Measurements from ENCODE around the gene MTFR2. TPM values are rescaled to one million over a fixed set of nuclear protein-coding genes. Genes with fewer than 3 reads are reported as not detected.
A peak's percentile ranks its signal among the peaks of the same experiment; 100 is the strongest.
"Not testable (repeated sequence)": the region's sequence is repeated elsewhere in the genome, so short reads cannot be mapped to it uniquely, and the experiment has no call there.

Gene MTFR2
- total and polyA plus RNA-seq, 3 experiments from 2014 or later, result 0.69 to 21.7 (median 18.8) TPM

GRCh38 chr6:136235233-136235564, 14.9 kb downstream of the MTFR2 start:
- CTCF ChIA-PET, result interaction anchor here (1.9 kb wide), 1 partner anchor 9 kb away, joined by 7 read pairs; no protein-coding TSS in a partner anchor
- Mint-ChIP-seq H3K4me3 (no peak overlapping the region), H3K27me3 (no peaks in the 10 kb centered on the region), H3K9me3 (no peaks in the 10 kb centered on the region), H3K27ac (no peak overlapping the region), H3K36me3 (peaks cover 0 to 9% (median 2%) of the 10 kb centered on the region in 3 donors), H3K4me1 (peaks cover 0 to 9% (median 0%) of the 10 kb centered on the region in 3 donors)
- no peak overlapping the region for H3K4me3 ChIP-seq (ENCODE audit: low read length)
- DNase-seq, result no peak
- no peaks in the 10 kb centered on the region for H3K27me3 ChIP-seq (ENCODE audit: insufficient read depth, low read length, poor library complexity, severe bottlenecking)
- H3K27ac ChIP-seq (ENCODE audit: low read depth, low read length), result peak overlapping the region; percentile 16
- POLR2A ChIA-PET, result no interaction called here
- H3K36me3 ChIP-seq (ENCODE audit: insufficient read depth, low read length), result no peaks in the 10 kb centered on the region
- no peaks in the 10 kb centered on the region for H3K9me3 ChIP-seq (ENCODE audit: low read length)
- no peaks in the 10 kb centered on the region for H3K4me1 ChIP-seq (ENCODE audit: insufficient read depth, low read length)

DNA sequence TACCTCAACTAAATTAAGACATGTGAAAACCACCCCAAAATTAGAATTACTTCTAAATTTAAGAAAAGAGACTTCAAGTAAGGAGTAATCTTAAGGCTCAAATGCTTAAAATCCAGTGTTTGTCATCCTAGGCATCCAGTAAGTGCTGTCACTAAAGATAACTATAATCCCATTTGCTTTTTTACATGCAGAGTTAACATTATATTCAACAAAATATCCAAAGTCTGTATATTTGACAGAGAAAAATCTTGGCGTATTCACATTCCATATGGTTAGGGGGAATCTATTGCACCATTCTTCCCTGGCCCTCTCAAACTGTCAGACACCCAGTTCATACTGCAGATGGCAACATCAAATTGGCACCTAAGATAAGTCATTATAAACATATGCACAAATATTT, 17.4 kb downstream of the MTFR2 start:
- Histone ChIP-seq H3K36me3 (ENCODE audit: insufficient read depth, low read length) (no peaks in the 10 kb centered on the region), H3K27ac (ENCODE audit: low read depth, low read length) (no peak overlapping the region), H3K9me3 (ENCODE audit: low read length) (no peaks in the 10 kb centered on the region), H3K4me1 (ENCODE audit: insufficient read depth, low read length) (no peaks in the 10 kb centered on the region), H3K4me3 (ENCODE audit: low read length) (no peak overlapping the region), H3K27me3 (ENCODE audit: insufficient read depth, low read length, poor library complexity, severe bottlenecking) (no peaks in the 10 kb centered on the region)
- peaks cover 0 to 5% (median 0%) of the 10 kb centered on the region in 3 donors for H3K36me3 Mint-ChIP-seq
- no peaks in the 10 kb centered on the region for H3K27me3 Mint-ChIP-seq
- ChIA-PET POLR2A (no interaction called here), CTCF (no interaction called here)
- peak overlapping the region in 1 of 8 donors; percentile 56 for H3K27ac Mint-ChIP-seq
- peaks cover 0 to 9% (median 0%) of the 10 kb centered on the region in 3 donors for H3K4me1 Mint-ChIP-seq
- DNase-seq, result no peak
- H3K9me3 Mint-ChIP-seq, result no peaks in the 10 kb centered on the region
- H3K4me3 Mint-ChIP-seq, result no peak overlapping the region

DNA sequence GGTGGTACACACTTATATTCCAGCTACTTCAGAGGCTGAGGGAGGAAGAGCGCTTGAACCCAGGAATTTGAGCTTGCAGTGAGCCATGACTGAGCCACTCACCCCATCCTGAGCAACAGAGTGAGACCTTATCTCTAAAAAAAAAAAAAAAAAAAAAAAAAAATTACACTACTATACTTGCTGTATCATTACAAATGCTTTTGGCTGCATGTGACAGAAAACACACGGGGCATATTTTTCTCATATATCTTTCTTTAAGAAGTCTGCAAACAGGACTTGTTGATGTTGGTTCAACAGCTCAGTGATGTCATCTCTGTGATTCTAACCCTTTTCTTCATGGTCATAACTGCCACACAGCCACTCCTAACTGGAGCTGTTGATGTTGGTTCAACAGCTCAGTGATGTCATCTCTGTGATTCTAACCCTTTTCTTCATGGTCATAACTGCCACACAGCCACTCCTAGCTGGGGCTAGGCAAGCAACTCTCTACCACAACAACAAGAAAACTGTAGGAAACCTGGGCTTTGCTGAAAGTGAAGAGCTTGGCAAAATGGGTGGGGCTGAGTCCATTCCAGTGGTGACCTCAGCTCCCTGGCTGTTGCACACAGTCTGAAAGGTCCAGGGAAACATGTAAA, 19.8 kb downstream of the MTFR2 start:
- no peaks in the 10 kb centered on the region for H3K4me1 ChIP-seq (ENCODE audit: insufficient read depth, low read length)
- CTCF ChIA-PET, result no interaction called here
- POLR2A ChIA-PET, result no interaction called here
- no peaks in the 10 kb centered on the region for H3K9me3 ChIP-seq (ENCODE audit: low read length)
- H3K4me1 Mint-ChIP-seq, result peaks cover 8 to 10% (median 8%) of the 10 kb centered on the region in 3 donors
- DNase-seq, result no peak
- no peaks in the 10 kb centered on the region for H3K27me3 ChIP-seq (ENCODE audit: insufficient read depth, low read length, poor library complexity, severe bottlenecking)
- H3K27ac Mint-ChIP-seq, result no peak overlapping the region
- H3K9me3 Mint-ChIP-seq, result no peaks in the 10 kb centered on the region
- H3K36me3 Mint-ChIP-seq, result peaks cover 0 to 2% (median 0%) of the 10 kb centered on the region in 3 donors
- no peaks in the 10 kb centered on the region for H3K36me3 ChIP-seq (ENCODE audit: insufficient read depth, low read length)
- no peak overlapping the region for H3K4me3 ChIP-seq (ENCODE audit: low read length)
- H3K27me3 Mint-ChIP-seq, result no peaks in the 10 kb centered on the region
- no peak overlapping the region for H3K27ac ChIP-seq (ENCODE audit: low read depth, low read length)
- H3K4me3 Mint-ChIP-seq, result no peak overlapping the region

- no peaks in the 10 kb centered on the region for H3K27me3 ChIP-seq (ENCODE audit: insufficient read depth, low read length, poor library complexity, severe bottlenecking)
- H3K4me3 Mint-ChIP-seq, result no peak overlapping the region
- no peaks in the 10 kb centered on the region for H3K27me3 Mint-ChIP-seq
- H3K36me3 ChIP-seq (ENCODE audit: insufficient read depth, low read length), result no peaks in the 10 kb centered on the region
- no peak for DNase-seq
- no peaks in the 10 kb centered on the region for H3K4me1 ChIP-seq (ENCODE audit: insufficient read depth, low read length)
- peaks cover 8 to 10% (median 8%) of the 10 kb centered on the region in 3 donors for H3K4me1 Mint-ChIP-seq
- H3K4me3 ChIP-seq (ENCODE audit: low read length), result no peak overlapping the region
- no peaks in the 10 kb centered on the region for H3K9me3 ChIP-seq (ENCODE audit: low read length)
- ChIA-PET POLR2A (no interaction called here), CTCF (no interaction called here)
- no peaks in the 10 kb centered on the region for H3K36me3 Mint-ChIP-seq
- no peak overlapping the region for H3K27ac ChIP-seq (ENCODE audit: low read depth, low read length)
- no peak overlapping the region for H3K27ac Mint-ChIP-seq
- no peaks in the 10 kb centered on the region for H3K9me3 Mint-ChIP-seq
Measured at GRCh38 chr6:136228814-136229213, 21.3 kb downstream of the MTFR2 start.

GRCh38 chr6:136226674-136227377, 23.3 kb downstream of the MTFR2 start:
- H3K4me1 ChIP-seq (ENCODE audit: insufficient read depth, low read length), result no peaks in the 10 kb centered on the region
- no peak for DNase-seq
- no peaks in the 10 kb centered on the region for H3K36me3 ChIP-seq (ENCODE audit: insufficient read depth, low read length)
- Mint-ChIP-seq H3K4me1 (peaks cover 8 to 10% (median 8%) of the 10 kb centered on the region in 3 donors), H3K36me3 (no peaks in the 10 kb centered on the region), H3K9me3 (no peaks in the 10 kb centered on the region), H3K27me3 (no peaks in the 10 kb centered on the region), H3K4me3 (peak overlapping the region in 6 of 7 donors; percentile 57 to 77 (median 66)), H3K27ac (peak overlapping the region in 3 of 8 donors; percentile 4 to 48 (median 48))
- H3K9me3 ChIP-seq (ENCODE audit: low read length), result no peaks in the 10 kb centered on the region
- no peaks in the 10 kb centered on the region for H3K27me3 ChIP-seq (ENCODE audit: insufficient read depth, low read length, poor library complexity, severe bottlenecking)
- peak overlapping the region; percentile 22 for H3K4me3 ChIP-seq (ENCODE audit: low read length)
- ChIA-PET POLR2A (interaction anchor here (0.6 kb wide), 1 partner anchor 690 kb away, joined by 3 read pairs; no protein-coding TSS in a partner anchor), CTCF (interaction anchor here (0.7 to 2.3 kb wide), 33 partner anchors 8 to 776 kb away, joined by 3 to 17 read pairs (median 5); no protein-coding TSS in a partner anchor)
- peak overlapping the region; percentile 43 for H3K27ac ChIP-seq (ENCODE audit: low read depth, low read length)

DNA sequence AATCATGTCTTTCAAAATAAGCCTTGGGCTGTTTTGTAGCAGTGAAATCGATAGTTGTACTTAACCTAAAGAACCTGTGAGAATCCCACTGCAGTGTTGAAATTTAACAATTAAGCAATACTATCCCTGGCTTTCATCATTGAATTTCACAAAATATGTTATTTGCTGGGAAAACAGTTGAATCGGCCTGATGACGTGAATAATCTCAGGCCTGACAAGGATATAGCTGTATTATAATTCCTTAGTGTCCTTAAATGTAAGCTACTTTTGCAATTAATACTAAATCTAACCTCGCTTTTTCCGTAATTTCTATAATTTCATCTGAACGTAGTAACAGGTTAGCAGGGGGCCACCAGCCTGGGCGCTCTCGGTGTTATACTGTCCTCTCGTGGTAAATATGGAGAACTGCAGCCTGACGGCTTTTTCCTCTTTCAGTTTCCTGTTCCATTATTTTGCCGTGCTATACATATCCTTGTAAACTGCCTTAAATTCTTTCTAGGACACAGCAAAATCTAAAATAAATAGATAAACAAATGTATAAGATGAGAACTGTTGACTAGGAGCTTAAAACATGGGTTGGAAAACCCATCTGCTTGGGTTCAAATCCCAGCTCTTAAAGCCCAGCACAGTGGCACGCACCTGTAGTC, 24.0 kb downstream of the MTFR2 start:
- H3K27me3 Mint-ChIP-seq, result peaks cover 0 to under 1% of the 10 kb centered on the region in 2 donors
- peaks cover 8 to 10% (median 8%) of the 10 kb centered on the region in 3 donors for H3K4me1 Mint-ChIP-seq
- peak overlapping the region in 6 of 7 donors; percentile 57 to 77 (median 66) for H3K4me3 Mint-ChIP-seq
- Histone ChIP-seq H3K4me3 (ENCODE audit: low read length) (peak overlapping the region; percentile 22), H3K27me3 (ENCODE audit: insufficient read depth, low read length, poor library complexity, severe bottlenecking) (no peaks in the 10 kb centered on the region), H3K4me1 (ENCODE audit: insufficient read depth, low read length) (no peaks in the 10 kb centered on the region), H3K27ac (ENCODE audit: low read depth, low read length) (peak overlapping the region; percentile 43), H3K36me3 (ENCODE audit: insufficient read depth, low read length) (no peaks in the 10 kb centered on the region), H3K9me3 (ENCODE audit: low read length) (no peaks in the 10 kb centered on the region)
- H3K27ac Mint-ChIP-seq, result peak overlapping the region in 4 of 8 donors; percentile 4 to 48 (median 30)
- ChIA-PET POLR2A (interaction anchor here (0.6 kb wide), 1 partner anchor 690 kb away, joined by 3 read pairs; no protein-coding TSS in a partner anchor), CTCF (interaction anchor here (0.6 to 2.3 kb wide), 34 partner anchors 8 to 775 kb away, joined by 3 to 17 read pairs (median 5); no protein-coding TSS in a partner anchor)
- peak; percentile 28 to 66 (median 46) for DNase-seq
- H3K36me3 Mint-ChIP-seq, result no peaks in the 10 kb centered on the region
- no peaks in the 10 kb centered on the region for H3K9me3 Mint-ChIP-seq

DNA sequence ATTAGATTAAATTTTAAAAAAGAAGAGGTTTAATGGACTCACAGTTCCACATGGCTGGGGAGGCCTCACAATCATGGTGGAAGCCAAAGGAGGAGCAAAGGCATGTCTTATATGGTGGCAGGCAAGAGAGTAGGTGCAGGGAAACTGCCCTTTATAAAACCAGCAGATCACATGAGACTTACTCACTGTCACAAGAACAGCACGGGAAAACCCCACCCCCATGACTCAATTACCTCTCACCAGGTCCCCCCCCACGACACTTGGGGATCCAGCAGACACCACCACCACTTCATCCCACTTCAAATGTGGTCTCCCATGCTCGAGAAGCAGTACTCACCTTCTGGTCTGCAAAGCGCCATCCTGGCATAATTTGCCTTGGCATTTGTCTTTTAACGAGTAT, 24.6 kb downstream of the MTFR2 start:
- ChIA-PET CTCF (interaction anchor here (0.6 to 2.3 kb wide), 25 partner anchors 9 to 774 kb away, joined by 3 to 17 read pairs (median 7); no protein-coding TSS in a partner anchor), POLR2A (no interaction called here)
- peaks cover 0 to 6% of the 10 kb centered on the region in 2 donors for H3K27me3 Mint-ChIP-seq
- H3K9me3 Mint-ChIP-seq, result peaks cover 0 to under 1% (median 0%) of the 10 kb centered on the region in 5 donors
- H3K27me3 ChIP-seq (ENCODE audit: insufficient read depth, low read length, poor library complexity, severe bottlenecking), result no peaks in the 10 kb centered on the region
- no peak overlapping the region for H3K27ac Mint-ChIP-seq
- H3K4me1 ChIP-seq (ENCODE audit: insufficient read depth, low read length), result no peaks in the 10 kb centered on the region
- H3K27ac ChIP-seq (ENCODE audit: low read depth, low read length), result no peak overlapping the region
- H3K4me3 ChIP-seq (ENCODE audit: low read length), result no peak overlapping the region
- H3K4me1 Mint-ChIP-seq, result peaks cover 8 to 10% (median 8%) of the 10 kb centered on the region in 3 donors
- H3K9me3 ChIP-seq (ENCODE audit: low read length), result no peaks in the 10 kb centered on the region
- H3K36me3 Mint-ChIP-seq, result no peaks in the 10 kb centered on the region
- no peak for DNase-seq
- H3K4me3 Mint-ChIP-seq, result peak overlapping the region in 1 of 7 donors; percentile 38
- H3K36me3 ChIP-seq (ENCODE audit: insufficient read depth, low read length), result no peaks in the 10 kb centered on the region

GRCh38 chr6:136224974-136225373, 25.1 kb downstream of the MTFR2 start:
- H3K4me1 Mint-ChIP-seq, result peaks cover 8 to 10% (median 8%) of the 10 kb centered on the region in 3 donors
- H3K9me3 Mint-ChIP-seq; POLR2A ChIA-PET; H3K9me3 ChIP-seq (ENCODE audit: low read length); CTCF ChIA-PET; H3K27me3 ChIP-seq (ENCODE audit: insufficient read depth, low read length, poor library complexity, severe bottlenecking); DNase-seq; H3K36me3 Mint-ChIP-seq; H3K4me1 ChIP-seq (ENCODE audit: insufficient read depth, low read length); H3K27ac Mint-ChIP-seq; H3K27ac ChIP-seq (ENCODE audit: low read depth, low read length); H3K4me3 Mint-ChIP-seq; H3K4me3 ChIP-seq (ENCODE audit: low read length); H3K36me3 ChIP-seq (ENCODE audit: insufficient read depth, low read length): not testable (repeated sequence)
- H3K27me3 Mint-ChIP-seq, result peaks cover 0 to 11% of the 10 kb centered on the region in 2 donors

All from CD8-positive, alpha-beta memory T cell (primary cell).